ENCODE results near the gene MBD2. TPM values are rescaled to one million over a fixed set of nuclear protein-coding genes. Genes with fewer than 3 reads are reported as not detected.

Gene MBD2
- total and polyA plus RNA-seq, 7 donors: 16.0 to 44.7 (median 26.9) TPM

GRCh38 chr18:54148151-54148550, 76.3 kb downstream of the MBD2 start:
- Histone ChIP-seq H3K4me1 (no peaks in the 10 kb centered on the region), H3K9me3 (peaks cover 5% of the 10 kb centered on the region), H3K27me3 (ENCODE audit: insufficient read depth in 3 of 3, low read length in 2 of 3) (no peaks in the 10 kb centered on the region), H3K4me3 (no peak overlapping the region), H3K27ac (no peak overlapping the region), H3K36me3 (ENCODE audit: insufficient read depth in 1 of 2, low read depth in 1 of 2) (peaks cover 0 to 6% of the 10 kb centered on the region in 2 donors)
- intact Hi-C loops (cut with DNase I): no loop called here
- DNase-seq (no peak), ATAC-seq (no peak)
- no peak for TF ChIP-seq CTCF (IDR thresholded peaks at IDR 0.05)

DNA sequence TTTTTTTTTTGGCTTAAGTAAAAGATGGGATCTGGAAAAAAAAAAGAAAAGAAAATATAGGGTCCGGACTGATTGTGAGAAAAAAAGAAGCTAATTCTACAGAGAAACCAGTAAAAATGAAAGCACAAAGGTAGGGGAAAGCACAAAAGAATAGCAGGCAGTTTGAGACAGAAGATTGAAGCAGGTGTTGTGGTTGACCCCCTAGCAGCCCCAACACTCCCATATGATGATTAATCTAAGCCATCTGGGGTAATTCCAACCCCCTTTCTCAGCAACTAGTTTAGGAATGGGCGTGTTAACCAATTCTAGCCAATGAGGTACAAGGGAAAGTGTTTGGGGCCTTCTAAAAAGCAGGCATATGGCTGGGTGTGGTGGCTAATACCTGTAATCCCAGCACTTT, 77.0 kb downstream of the MBD2 start:
- no peak overlapping the region for H3K27ac ChIP-seq
- no peak overlapping the region for H3K4me3 ChIP-seq
- WGBS, 3 donors: 74 to 81% (median 80%) methylated on average over 2 of the region's 2 CpGs
- peaks cover 5% of the 10 kb centered on the region for H3K9me3 ChIP-seq
- DNase-seq (no peak), ATAC-seq (no peak)
- intact Hi-C loops (cut with DNase I): no loop called here
- H3K27me3 ChIP-seq (ENCODE audit: insufficient read depth in 3 of 3, low read length in 2 of 3): no peaks in the 10 kb centered on the region
- H3K36me3 ChIP-seq (ENCODE audit: insufficient read depth in 1 of 2, low read depth in 1 of 2): no peaks in the 10 kb centered on the region
- TF ChIP-seq CTCF (IDR thresholded peaks at IDR 0.05): no peak
- no peaks in the 10 kb centered on the region for H3K4me1 ChIP-seq

GRCh38 chr18:54141041-54141608, 83.3 kb downstream of the MBD2 start:
- ATAC-seq: no peak
- intact Hi-C loops (cut with DNase I): no loop called here
- Histone ChIP-seq H3K9me3 (peaks cover 5% of the 10 kb centered on the region), H3K27ac (no peak overlapping the region), H3K36me3 (ENCODE audit: insufficient read depth in 1 of 2, low read depth in 1 of 2) (no peaks in the 10 kb centered on the region), H3K4me1 (no peaks in the 10 kb centered on the region), H3K27me3 (ENCODE audit: insufficient read depth in 3 of 3, low read length in 2 of 3) (no peaks in the 10 kb centered on the region), H3K4me3 (no peak overlapping the region)
- 85 to 88% (median 87%) methylated on average over 3 of the region's 3 CpGs for WGBS, 3 donors
- DNase-seq: no peak
- no peak for TF ChIP-seq CTCF (IDR thresholded peaks at IDR 0.05)

GRCh38 chr18:54140641-54141040, 83.8 kb downstream of the MBD2 start:
- H3K9me3 ChIP-seq: peaks cover 5% of the 10 kb centered on the region
- no peak for TF ChIP-seq CTCF (IDR thresholded peaks at IDR 0.05)
- H3K27me3 ChIP-seq (ENCODE audit: insufficient read depth in 3 of 3, low read length in 2 of 3): no peaks in the 10 kb centered on the region
- ATAC-seq: no peak
- no peak for DNase-seq
- no peak overlapping the region for H3K4me3 ChIP-seq
- WGBS, 3 donors: 49 to 100% (median 85%) methylated on average over 1 of the region's 1 CpG
- intact Hi-C loops (cut with DNase I): no loop called here
- no peak overlapping the region for H3K27ac ChIP-seq
- no peaks in the 10 kb centered on the region for H3K36me3 ChIP-seq (ENCODE audit: insufficient read depth in 1 of 2, low read depth in 1 of 2)
- H3K4me1 ChIP-seq: no peaks in the 10 kb centered on the region

- no peak overlapping the region for H3K27ac ChIP-seq
- no peaks in the 10 kb centered on the region for H3K36me3 ChIP-seq (ENCODE audit: insufficient read depth in 1 of 2, low read depth in 1 of 2)
- H3K4me1 ChIP-seq: no peaks in the 10 kb centered on the region
- no peak overlapping the region for H3K4me3 ChIP-seq
- H3K27me3 ChIP-seq (ENCODE audit: insufficient read depth in 3 of 3, low read length in 2 of 3): no peaks in the 10 kb centered on the region
- ATAC-seq: no peak
- DNase-seq: no peak
- 50 to 55% (median 53%) methylated on average over 3 of the region's 3 CpGs for WGBS, 3 donors
- intact Hi-C loops (cut with DNase I): no loop called here
- TF ChIP-seq CTCF (IDR thresholded peaks at IDR 0.05): no peak
- no peaks in the 10 kb centered on the region for H3K9me3 ChIP-seq
These were observed 89.3 kb downstream of the MBD2 start for GRCh38 chr18:54135216-54135615.

Data from psoas muscle (tissue), 8 donors.